ENCODE measurements around the gene INAFM2.
A peak's percentile ranks its signal among the peaks of the same experiment; 100 is the strongest.

The INAFM2 gene

DNA sequence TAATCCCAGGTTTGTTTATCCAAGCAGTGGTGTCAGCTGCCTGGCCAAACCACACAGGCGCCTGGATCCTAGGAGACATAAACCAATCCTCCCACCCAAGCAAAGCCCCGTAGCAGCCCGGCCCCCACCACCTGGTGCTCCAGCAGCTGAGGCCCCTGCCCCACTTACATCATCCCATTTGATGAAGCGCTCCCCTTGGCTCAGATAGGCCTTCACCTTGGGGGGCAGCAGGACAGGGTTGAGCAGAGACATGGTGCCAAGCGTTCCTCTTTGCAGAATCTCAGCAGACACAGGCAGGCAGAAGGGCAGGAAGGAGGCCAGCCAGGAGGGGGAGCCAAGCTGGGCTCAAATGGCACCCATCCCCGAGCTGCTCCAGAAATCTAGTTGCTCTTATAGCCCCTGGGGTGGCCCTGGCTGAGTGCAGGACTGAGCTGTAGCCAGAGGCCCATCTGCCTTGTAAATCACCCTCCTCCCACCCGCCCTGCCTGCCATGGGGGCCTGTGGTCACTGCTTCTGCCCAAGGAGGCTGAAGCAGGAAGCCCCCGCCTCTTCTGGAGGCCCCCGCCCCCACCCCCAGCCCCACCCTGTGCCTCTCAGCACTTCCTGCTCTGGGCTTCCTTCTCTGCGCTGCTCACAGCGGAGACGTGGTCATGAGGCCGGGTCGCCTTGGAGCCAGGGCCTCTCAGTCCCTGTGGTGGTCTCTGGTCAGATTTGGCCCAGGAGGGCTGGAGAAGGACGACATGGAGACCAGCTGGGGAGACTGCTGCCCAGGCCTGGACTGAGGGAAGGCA, 15.9 kb upstream of the INAFM2 start, which contains the start of gene PLCB2:
PLCB2 (minus strand) TSS at position 515 of the 791 bp plus-strand sequence; CDS start at position 252, 263 bp downstream.
- DNase-seq = peak; percentile 73 to 88 (median 86)

DNA sequence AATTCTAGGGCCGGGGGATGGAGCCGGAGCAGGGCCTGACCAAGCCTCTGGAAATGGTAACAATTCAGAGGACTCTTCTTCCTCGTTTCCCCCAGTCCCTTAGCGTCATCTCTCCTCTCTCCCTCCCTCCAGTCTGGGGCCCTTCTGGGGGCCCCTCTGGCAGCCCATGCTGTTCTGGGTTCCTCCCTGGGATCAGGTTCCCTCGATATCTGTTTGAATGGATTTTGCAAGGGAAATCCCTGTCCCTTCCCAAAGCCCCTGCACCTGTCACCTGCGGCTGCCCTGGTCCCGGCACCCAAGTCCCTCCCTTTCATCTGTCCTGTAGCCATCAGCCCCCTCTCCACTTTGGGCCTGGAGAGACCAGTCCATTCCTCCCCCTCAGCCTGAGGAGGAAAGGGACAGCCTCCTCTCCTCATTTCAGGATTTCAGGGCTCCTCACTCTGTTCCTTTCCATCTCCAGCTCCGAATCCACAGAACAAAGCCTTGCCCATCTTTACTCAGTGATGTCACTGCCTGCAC, 14.1 kb upstream of the INAFM2 start:
- DNase-seq = no peak

DNA sequence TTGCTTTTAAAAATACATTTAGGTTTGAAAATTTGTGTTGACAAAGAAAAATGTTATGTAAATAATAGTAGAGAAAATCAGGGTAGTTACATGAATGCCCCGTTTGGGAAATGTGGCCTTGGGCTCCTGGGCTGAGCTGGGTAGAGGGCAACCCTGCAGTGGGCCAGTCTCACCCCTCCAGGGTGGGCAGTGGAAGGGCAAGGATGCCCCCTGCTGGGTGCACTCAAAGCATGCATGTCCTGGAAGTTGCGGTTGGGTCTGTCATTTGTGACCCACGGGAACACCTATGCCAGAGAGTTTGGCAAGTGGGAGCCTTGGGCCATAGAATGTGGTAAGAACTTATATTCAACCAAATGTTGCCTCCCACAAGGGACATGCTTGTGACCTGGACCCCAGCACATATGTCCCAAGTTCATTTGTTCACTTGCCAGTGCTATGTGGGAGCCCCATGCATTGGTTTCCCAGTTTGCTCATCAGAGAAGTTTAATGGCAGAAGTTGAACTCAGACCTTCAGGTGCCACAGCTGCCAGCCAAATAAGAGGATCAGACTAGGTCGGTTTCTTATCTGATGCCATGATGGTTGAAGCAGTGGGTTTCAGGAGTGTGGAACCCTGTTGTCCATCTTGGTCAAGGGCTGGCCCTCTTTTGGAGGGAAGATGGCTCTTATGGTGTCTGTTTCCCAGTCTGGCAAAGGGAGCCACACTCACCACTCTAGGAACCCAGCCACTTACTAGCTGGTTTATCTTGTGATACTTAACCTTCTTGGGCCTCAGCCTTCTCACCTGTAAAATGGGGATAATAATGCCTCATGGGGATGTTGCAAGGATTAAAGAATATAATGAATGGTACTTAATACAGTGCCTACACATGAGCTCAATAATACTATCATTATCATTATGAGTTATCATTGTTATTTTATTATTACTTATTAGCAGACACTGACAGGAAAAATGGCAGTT, 13.2 kb upstream of the INAFM2 start:
- peak; percentile 74 to 86 (median 82) for DNase-seq

DNA sequence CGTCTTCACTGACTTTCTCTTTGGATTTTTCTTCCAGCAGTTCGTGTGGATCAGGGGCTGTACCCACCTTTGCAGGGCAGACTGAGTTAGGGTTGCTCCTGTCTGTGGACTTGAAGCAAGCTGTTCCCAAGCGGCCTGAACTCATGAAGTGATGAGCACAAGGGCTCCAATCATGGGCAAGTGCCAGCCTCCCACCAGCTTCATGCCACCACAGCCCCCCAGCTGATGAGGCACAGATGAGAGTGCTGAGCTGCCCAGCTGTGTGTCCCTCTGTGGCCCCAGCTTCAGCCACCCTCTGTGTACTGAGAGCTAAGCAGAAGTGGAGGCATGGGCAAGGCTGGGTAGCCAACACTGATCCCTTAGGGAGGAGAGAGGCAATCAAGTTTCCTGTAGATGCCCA, 12.5 kb upstream of the INAFM2 start:
- DNase-seq = no peak

DNA sequence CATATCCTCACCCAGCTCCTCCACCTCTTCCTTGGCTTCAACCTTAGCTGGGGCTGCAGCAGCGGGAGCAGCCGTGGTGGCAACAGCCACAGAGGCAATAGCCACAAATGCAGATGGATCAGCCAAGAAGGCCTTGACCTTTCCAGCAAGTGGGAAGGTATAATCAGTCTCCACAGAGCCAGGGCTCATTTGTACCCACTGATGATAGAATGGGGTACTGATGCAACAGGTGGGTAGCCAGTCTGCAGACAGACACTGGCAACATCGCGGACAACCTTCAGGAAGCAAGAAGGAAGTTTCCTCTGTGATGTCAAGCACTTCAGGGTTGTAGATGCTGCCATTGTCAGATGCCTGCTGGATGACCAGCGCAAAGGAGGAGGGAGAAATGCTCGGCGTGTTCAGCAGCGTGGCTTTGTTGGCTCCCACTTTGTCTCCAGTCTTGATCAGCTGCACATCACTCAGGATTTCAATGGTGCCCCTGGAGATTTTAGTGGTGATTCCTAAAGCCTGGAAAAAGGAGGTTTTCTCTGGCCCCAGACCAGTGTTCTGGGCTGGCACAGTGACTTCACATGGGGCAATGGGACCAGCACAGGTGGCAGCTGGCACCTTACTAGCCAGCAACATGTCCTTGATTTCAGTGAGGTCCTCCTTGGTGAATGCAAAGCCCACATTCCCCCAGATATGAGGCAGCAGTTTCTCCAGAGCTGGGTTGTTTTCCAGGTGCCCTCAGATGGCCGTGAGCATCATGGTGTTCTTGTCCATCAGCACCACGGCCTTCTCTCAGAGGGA, 10.9 kb upstream of the INAFM2 start:
- no peak for DNase-seq

DNA sequence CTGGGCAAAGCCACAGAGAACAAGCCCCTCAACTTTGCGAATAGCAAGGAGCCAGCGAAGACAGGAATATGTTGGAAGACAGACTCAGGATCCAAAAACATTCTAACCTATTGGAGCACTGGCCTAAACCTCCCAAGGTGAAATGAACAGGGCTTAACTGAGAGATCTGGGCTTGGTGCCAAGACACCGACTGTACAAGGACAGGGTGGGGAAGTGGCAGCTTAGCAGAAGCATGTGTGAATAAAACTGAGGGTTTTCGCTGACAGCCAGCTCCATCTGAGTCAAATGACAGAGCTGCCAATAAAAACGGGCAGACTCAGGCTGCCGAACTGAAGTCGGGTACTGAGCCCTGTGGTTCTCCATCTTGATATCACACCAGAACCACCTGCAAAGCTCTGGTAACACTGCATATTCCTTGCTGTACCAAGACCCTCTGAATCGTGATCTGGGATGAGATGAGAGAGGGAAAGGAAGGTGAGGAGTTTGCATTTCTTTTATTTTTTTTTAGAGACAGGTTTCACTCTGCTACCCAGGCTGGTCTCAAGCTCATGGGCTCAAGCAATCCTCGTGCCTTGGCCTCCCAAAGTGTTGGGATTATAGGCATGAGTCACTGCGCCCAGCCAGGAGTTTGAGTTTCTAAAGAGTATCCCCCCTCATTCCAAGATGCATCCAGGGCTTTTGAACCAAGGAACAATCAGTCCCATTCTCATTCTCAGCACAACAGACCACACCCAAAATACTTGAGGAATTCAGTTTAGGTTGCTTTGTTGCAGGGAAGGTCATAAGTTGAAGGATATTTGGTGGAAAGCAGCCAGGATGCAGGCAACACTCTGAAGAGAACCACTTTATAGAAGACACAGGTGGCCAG, 9.7 kb upstream of the INAFM2 start:
- DNase-seq = peak; percentile 74 to 90 (median 84)

DNA sequence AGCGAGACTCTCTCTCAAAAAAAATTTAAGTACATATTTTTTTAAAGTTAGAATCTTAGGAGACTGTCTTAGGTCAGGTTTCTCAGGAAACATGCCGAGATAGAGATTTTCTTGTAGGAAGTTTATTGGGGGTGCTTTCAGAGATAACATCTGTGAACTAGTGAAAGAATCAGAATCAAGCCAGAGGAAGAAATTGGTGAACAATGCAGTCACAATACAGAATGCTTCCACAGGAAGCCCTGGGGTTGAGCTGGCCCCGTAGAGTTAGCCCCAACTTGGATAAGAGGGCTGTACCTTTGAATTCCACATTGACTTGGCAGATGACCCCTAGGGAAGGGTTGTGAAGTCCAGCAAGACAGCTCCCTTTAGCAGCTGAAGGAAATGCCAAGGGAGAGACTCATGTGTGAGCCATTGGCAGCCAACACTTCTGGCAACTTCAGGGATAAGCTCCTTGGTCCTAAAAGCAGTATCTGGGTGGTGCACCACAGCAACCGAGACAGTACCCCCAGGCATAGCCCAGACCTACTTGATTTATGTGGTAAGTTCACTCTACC, 8.7 kb upstream of the INAFM2 start:
- DNase-seq = no peak

DNA sequence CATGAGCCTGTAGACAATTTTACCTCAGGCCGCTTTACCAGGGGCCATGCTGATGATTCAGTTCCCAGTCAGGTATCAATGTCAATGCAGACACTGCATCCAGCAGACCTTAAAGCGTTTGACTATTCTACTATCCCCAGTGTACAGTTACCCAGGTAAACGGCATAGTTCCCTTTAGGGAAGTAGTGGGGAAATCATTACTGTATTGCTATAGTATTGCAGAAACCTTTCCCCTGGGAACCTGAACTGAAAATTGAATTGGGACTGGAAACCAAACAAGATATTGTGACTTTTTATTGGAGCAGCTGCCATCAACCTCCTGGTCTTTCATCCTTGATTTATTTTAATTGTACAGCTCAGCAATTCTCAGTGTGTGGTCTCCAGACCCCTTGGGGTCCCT, 6.6 kb upstream of the INAFM2 start:
- DNase-seq = no peak

DNA sequence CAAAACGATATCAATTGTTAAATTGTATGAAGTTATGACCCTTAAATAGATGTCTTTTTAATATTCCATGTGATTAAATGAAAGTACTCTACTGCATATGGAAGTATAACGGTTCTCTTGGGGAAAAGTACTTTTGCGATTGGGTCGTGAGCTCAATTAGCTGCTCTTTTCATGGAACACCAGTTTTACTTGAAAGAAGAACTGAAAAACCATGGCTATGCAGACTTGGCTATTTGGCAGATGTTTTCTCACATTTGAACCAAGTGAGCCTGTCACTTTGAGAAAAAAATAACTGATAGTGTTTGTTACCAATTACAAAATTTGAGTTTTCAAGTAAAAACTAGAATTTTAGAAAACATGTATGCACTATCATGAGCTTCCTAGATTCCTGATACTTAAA, 5.9 kb upstream of the INAFM2 start:
- no peak for DNase-seq

DNA sequence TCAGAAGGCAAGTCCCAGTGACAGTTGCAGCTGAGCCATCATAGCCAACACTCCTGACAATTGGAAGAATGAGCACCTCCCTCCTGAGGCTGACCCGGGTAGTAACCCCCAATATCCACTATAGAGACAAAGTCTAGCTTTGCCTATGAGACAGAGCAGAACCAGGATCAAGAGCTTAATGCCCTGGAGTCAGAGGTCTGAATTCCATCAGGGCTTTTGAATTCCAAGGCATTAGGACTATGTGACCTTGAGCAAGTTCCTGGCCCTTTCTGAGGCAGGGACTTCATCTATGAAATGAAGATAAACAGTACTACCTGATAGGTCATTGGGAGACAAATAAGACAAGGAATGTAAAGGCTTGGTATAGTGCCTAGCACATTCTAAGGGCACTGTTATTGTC, 3.1 kb upstream of the INAFM2 start:
- no peak for DNase-seq

DNA sequence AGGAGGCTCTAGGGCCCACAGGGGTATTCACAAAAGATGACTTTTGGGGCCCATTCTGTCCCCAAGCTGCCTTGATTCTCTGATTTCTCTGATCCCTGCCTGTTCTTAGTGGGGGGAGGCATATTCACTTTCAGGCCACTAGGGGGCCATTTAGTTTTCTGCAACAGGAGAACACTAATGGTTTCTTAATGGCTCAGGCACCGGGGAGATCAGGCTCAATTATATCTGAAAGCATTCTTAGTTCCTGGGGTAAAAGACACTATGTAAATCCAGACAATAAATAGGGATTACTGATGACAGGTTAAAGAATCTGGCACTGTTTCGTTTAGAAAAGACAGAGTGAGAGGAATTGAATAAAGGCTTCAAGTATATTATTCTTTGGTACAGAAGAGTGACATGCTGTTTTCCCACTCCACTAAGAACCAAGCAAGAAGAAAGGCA, 2.5 kb upstream of the INAFM2 start:
- peak; percentile 68 to 88 (median 84) for DNase-seq

DNA sequence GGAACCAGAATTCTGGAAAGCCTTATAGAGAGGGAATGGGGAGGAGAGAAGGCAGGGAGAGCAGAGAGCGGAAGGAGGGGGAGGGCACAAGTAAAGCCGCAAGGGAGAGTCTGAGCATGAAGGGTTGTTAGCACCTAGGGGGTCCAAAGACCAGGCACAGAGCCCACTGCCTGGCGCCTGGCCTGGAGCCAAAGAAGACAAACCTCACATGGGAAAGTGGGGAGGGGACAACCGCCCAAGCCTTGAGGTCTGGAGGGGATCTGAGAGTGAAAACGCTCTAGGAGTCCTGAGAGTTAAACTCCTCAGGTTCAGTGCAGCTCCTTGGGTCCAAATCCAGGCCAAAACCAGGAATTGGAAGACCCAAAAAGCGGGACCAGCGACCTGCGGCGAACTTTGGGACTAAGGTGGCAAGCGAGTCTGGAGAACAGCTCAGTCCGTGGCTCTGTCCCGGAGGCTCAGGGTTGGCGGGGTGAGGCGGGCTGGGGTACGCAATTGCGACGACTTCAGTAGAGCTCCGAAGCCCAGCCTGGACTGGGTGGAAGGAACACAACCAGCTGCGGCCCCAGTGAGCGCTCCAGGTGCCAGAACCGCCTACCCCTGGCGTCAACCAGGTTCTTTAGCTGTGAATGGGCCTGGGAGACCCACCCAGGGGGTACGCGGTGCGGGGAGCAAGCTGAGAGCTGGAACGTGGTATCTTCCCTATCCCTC, 807 bp upstream of the INAFM2 start:
- DNase-seq = no peak

DNA sequence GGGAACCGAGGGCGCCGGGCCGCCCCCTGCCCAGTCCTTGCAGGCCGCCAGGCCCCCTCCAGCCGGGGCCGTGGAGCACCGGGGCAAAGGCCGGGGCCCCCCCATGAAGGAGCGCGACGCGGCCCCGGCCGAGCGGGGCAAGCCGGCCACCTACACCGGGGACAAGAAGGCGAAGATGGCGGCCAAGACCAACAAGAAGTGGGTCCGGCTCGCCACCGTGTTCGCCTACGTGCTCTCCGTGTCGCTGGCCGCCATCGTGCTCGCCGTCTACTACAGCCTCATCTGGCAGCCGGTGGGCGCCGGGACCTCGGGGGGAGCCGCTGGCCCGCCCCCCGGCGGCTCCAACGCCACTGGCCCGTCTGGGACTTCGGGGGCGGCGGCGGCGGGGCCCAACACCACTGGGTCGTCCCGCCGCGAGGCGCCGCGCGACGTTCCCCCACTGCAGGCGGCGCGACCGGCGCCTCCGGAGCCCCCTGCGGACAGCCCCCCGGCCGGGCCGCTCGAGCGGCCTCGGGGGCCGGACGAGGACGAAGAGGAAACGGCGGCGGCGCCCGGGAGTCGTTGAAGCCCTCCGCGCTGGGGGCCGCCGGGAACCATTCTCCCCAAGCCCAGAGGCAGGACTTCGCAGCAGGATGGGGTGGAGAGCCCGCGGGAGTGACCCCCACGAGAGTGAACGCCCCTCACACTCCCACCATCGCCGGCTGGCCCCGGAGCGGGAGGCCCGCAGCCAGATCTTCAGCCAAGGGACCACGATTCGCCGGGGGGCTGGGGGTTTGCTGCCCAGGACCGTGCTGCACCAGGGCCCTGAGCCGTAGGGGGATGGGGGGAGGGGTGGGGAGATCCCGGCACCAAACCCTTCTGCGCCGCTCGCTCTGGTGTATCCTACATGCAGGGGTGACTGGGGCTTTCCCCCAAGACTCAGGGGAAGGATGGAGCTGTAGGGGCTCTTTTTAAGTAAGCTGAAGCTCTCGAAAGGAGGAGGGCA, 753 bp downstream of the INAFM2 start:
- DNase-seq = peak in 3 of 4 experiments; percentile 41 to 56 (median 47)

DNA sequence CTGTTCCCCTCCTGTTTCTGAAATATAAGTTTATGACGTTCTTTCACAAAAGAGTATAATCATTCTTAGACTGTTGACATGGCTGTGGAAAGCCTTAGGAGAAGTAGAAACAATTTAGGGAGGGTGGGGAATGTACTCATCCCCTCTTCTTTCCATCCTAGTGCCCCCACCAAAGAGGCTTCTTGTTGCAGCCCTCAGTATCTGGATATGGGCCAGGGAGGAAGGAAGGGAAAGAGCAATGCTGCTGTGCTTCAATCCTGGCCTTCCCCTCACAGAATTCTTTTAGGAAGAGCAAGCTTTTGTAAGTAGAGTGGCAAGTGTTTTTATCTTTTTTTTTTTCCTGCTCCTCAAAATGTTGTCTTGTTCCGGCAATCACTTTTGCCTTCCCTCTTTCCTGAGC, 1.7 kb downstream of the INAFM2 start:
- peak in 1 of 4 experiments; percentile 46 for DNase-seq

DNA sequence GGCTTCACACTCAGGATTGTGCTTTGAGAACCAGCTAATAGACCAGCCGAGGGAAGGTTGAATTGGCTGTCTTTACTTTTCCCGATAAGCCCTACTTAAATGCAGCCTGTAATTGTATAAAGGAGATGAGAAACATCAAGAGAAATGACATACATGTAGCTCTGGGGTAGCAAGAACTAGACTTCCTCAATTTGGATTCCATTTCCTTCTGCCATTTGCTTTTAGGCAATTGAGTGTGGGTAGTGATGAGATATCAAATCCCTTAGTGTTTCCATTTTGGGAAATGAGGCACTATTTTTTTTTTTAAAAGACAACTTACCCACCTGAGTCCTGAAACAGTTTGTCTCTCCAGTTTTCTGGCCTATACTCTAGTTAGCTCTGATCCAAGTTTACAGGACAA, 2.2 kb downstream of the INAFM2 start:
- peak in 3 of 4 experiments; percentile 35 to 75 (median 69) for DNase-seq

DNA sequence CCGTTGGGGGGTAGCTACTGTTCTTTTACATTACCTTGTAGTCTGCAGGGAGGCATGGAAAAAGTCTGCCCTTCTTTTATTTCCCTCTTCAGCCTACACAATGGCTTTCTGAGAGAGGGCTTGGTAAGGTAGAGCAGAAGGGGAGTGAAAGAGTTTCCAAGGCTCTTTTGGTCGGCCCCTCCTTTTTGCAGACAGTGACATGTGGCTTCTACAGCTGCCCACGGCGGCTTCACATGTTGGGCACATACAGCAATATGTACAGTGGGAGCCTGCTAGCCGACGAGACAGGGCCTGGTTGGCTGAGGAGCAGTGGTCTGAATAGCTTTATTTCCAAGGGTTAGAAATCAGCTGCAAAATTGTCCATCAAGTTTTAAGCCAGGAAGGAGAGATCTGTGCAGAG, 4.0 kb downstream of the INAFM2 start:
- DNase-seq = no peak

DNA sequence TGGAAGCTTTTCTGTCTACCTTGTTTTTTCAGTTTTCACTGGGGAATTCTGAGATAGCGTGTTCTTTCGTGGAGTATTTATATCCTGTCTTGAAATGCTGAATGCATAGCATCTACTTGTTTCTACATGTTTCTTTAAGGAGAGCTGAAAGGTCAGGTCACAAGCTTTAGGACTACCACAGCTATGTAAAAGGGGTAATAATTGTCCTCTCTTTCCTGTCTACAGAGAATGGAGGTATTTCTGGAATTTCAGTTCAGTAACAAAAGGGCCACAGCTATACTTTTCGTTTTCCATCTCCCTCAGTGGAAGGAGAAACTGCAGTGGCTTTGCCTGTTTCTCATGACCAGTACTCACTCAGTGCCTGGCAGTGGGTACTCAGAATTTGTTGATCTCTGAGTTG, 4.7 kb downstream of the INAFM2 start:
- DNase-seq = no peak

DNA sequence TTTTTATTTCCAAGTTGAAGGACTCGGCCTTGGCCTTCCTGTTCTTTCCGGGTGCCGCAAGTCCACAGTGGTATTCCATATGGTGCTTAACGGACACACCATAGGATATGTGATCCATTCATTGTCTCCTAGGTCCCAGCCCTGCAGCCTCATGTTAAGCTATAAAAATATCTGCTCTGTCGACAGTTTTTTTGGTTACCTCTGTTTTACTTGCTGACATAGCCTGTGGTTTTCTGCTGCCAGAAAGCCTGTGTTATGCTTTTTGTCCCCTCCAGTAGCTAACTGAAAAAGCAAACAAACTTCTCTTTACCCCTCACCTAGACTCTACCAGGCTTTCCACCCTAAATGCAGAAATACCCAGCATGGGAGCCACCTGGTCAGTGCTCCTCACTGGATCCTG, 5.3 kb downstream of the INAFM2 start:
- DNase-seq = no peak

DNA sequence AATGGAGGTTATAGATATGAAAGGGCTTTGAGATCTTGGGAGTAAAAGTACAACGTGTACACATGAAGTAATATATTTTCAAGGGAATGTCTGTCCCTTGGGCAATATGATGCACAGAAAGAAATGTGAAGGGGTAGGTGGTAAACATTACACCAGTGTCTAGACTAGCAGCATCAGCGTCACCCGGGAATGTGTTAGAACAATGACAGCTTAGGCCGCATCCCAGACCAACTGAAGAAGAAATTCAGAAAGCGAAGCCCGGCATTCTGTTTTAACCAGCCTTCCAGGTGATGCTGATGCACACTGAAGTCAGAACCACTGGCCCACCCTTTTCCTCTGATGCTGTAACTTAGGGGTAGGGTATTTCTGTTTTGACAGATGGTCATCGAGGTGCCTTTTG, 6.3 kb downstream of the INAFM2 start:
- no peak for DNase-seq

All from suppressor macrophage (primary cell).